Measurements from ENCODE around the gene RFPL3. TPM values are rescaled to one million over a fixed set of nuclear protein-coding genes. Genes with fewer than 3 reads are reported as not detected.
"Not testable (repeated sequence)": the region's sequence is repeated elsewhere in the genome, so short reads cannot be mapped to it uniquely, and the experiment has no call there.

The RFPL3 gene
- total and polyA plus RNA-seq, 2 experiments from 2014 or later, result not detected

GRCh38 chr22:32342977-32343376, 14.7 kb upstream of the RFPL3 start:
- TF ChIP-seq EZH2 (IDR thresholded peaks at IDR 0.05; ENCODE audit: borderline replicate concordance) (no peak), EZH2phosphoT487 (IDR thresholded peaks at IDR 0.05; ENCODE audit: low read depth, severe bottlenecking, unreplicated experiment) (no peak), CTCF (IDR thresholded peaks at IDR 0.05; ENCODE audit: poor library complexity) (no peak)
- no peaks in the 10 kb centered on the region for H3K9me3 ChIP-seq (ENCODE audit: low read depth)
- no peak for DNase-seq (ENCODE audit: low spot score)
- H3K4me2 ChIP-seq, result no peak overlapping the region
- WGBS (ENCODE audit: low lambda C conversion rate, missing lambda C conversion rate), result 79% methylated on average over 2 of the region's 2 CpGs
- no peaks in the 10 kb centered on the region for H3K36me3 ChIP-seq (replicated peaks; ENCODE audit: insufficient read depth, low read depth)
- no peaks in the 10 kb centered on the region for H4K20me1 ChIP-seq (ENCODE audit: insufficient read depth, poor library complexity, severe bottlenecking)
- H2AFZ ChIP-seq, result no peak overlapping the region
- H3K4me3 ChIP-seq, result no peak overlapping the region
- no peak overlapping the region for H3K27ac ChIP-seq
- H3K9me2 ChIP-seq (replicated peaks; ENCODE audit: insufficient read depth), result no peaks in the 10 kb centered on the region
- H3K27me3 ChIP-seq, result peaks cover 9% of the 10 kb centered on the region
- no peaks in the 10 kb centered on the region for H3K79me2 ChIP-seq
- H3K4me1 ChIP-seq (ENCODE audit: insufficient read depth), result no peaks in the 10 kb centered on the region

GRCh38 chr22:32343941-32344340, 13.7 kb upstream of the RFPL3 start:
- H3K36me3 ChIP-seq (replicated peaks; ENCODE audit: insufficient read depth, low read depth), result no peaks in the 10 kb centered on the region
- H4K20me1 ChIP-seq (ENCODE audit: insufficient read depth, poor library complexity, severe bottlenecking), result no peaks in the 10 kb centered on the region
- TF ChIP-seq EZH2phosphoT487 (IDR thresholded peaks at IDR 0.05; ENCODE audit: low read depth, severe bottlenecking, unreplicated experiment), result no peak
- no peak for TF ChIP-seq CTCF (IDR thresholded peaks at IDR 0.05; ENCODE audit: poor library complexity)
- no peak for TF ChIP-seq EZH2 (IDR thresholded peaks at IDR 0.05; ENCODE audit: borderline replicate concordance)
- 72% methylated on average over 5 of the region's 5 CpGs for WGBS (ENCODE audit: low lambda C conversion rate, missing lambda C conversion rate)
- no peaks in the 10 kb centered on the region for H3K79me2 ChIP-seq
- H3K4me3 ChIP-seq, result no peak overlapping the region
- H3K4me1 ChIP-seq (ENCODE audit: insufficient read depth), result no peaks in the 10 kb centered on the region
- H3K9me3 ChIP-seq (ENCODE audit: low read depth), result no peaks in the 10 kb centered on the region
- H3K4me2 ChIP-seq, result no peak overlapping the region
- no peak overlapping the region for H3K27ac ChIP-seq
- H3K27me3 ChIP-seq, result peaks cover 9% of the 10 kb centered on the region
- no peak overlapping the region for H2AFZ ChIP-seq
- H3K9me2 ChIP-seq (replicated peaks; ENCODE audit: insufficient read depth), result no peaks in the 10 kb centered on the region
- no peak for DNase-seq (ENCODE audit: low spot score)

DNA sequence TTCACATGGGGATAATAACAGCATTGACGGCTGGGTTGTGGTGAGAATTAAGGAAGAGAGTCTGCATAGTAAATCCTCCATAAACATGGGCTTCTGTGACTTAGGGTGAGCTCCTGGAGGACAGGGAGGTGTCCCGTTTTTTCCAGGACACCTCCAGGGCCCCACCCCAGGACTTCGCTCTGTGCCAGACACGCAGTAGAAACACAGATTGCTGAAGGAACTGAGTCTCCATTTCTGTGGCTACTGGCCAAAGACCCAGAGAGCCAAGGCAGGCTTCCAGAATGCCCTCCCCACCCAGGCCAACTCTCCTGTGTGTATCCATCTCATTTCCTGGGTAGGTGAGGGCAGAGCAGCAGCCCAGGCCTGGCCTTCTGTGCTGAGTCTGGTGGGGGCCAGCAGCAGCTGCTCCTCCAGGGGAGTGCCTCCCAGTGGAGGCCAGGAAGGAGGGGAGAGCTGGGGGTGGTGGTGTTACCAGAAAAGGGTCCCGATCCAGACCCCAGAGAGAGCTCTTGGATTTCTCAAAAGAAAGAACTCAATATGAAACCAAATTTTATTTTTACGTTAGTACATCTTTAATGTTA, 9.5 kb upstream of the RFPL3 start:
- 81% methylated on average over 6 of the region's 6 CpGs for WGBS (ENCODE audit: low lambda C conversion rate, missing lambda C conversion rate)
- no peaks in the 10 kb centered on the region for H3K9me2 ChIP-seq (replicated peaks; ENCODE audit: insufficient read depth)
- no peak overlapping the region for H2AFZ ChIP-seq
- TF ChIP-seq EZH2 (IDR thresholded peaks at IDR 0.05; ENCODE audit: borderline replicate concordance) (no peak), CTCF (IDR thresholded peaks at IDR 0.05; ENCODE audit: poor library complexity) (no peak), EZH2phosphoT487 (IDR thresholded peaks at IDR 0.05; ENCODE audit: low read depth, severe bottlenecking, unreplicated experiment) (no peak)
- H3K4me2 ChIP-seq, result no peak overlapping the region
- H3K9me3 ChIP-seq (ENCODE audit: low read depth), result no peaks in the 10 kb centered on the region
- no peaks in the 10 kb centered on the region for H3K79me2 ChIP-seq
- no peak overlapping the region for H3K27ac ChIP-seq
- no peaks in the 10 kb centered on the region for H3K4me1 ChIP-seq (ENCODE audit: insufficient read depth)
- H3K27me3 ChIP-seq, result peaks cover 5% of the 10 kb centered on the region
- no peaks in the 10 kb centered on the region for H3K36me3 ChIP-seq (replicated peaks; ENCODE audit: insufficient read depth, low read depth)
- no peak overlapping the region for H3K4me3 ChIP-seq
- H4K20me1 ChIP-seq (ENCODE audit: insufficient read depth, poor library complexity, severe bottlenecking), result no peaks in the 10 kb centered on the region
- DNase-seq (ENCODE audit: low spot score), result no peak

- DNase-seq (ENCODE audit: low spot score); H3K27me3 ChIP-seq; H4K20me1 ChIP-seq (ENCODE audit: insufficient read depth, poor library complexity, severe bottlenecking); H2AFZ ChIP-seq; H3K4me3 ChIP-seq; H3K9me2 ChIP-seq (replicated peaks; ENCODE audit: insufficient read depth); H3K4me1 ChIP-seq (ENCODE audit: insufficient read depth); H3K4me2 ChIP-seq; H3K27ac ChIP-seq; H3K79me2 ChIP-seq; H3K36me3 ChIP-seq (replicated peaks; ENCODE audit: insufficient read depth, low read depth); H3K9me3 ChIP-seq (ENCODE audit: low read depth): not testable (repeated sequence)
- WGBS (ENCODE audit: low lambda C conversion rate, missing lambda C conversion rate), result 96% methylated on average over 1 of the region's 1 CpG
Measured at GRCh38 chr22:32351875-32352274, 5.8 kb upstream of the RFPL3 start.
